Posterior vena cava (tissue), 2 donors: ENCODE data around the gene EVC2. TPM values are rescaled to one million over a fixed set of nuclear protein-coding genes. Genes with fewer than 3 reads are reported as not detected.
"Not testable (repeated sequence)": the region's sequence is repeated elsewhere in the genome, so short reads cannot be mapped to it uniquely, and the experiment has no call there.

Experiments
- DNase-seq: peaks from one replicate; pipeline ENCODE4 v3.0.0-alpha.2; 2020; ENCODE audit warnings: low spot score
- intact Hi-C, 2 donors: fragments of 100-400 bp; cut with DNase I; formaldehyde crosslinking; loops; one replicate each; pipeline versions ENCODE4 v1.14.1 to v1.14.2; 2022 to 2023
- total RNA-seq, 2 donors: library from RNA; stranded (reverse); fragmentation: NEBNext Ultra II Directional; extraction: Animal tissue kit (Norgen Biotek cat#: 25700); gene quantifications; one replicate each; pipeline ENCODE4 v1.2.1, GENCODE V29; 2021
- donor health status: DM: yes; HTN: yes; CAD: no.
- donor health status: DM: yes; HTN: yes; CAD: no.

EVC2 gene
- total RNA-seq, 2 donors from 2014 or later: 7.0 to 7.1 TPM

DNA sequence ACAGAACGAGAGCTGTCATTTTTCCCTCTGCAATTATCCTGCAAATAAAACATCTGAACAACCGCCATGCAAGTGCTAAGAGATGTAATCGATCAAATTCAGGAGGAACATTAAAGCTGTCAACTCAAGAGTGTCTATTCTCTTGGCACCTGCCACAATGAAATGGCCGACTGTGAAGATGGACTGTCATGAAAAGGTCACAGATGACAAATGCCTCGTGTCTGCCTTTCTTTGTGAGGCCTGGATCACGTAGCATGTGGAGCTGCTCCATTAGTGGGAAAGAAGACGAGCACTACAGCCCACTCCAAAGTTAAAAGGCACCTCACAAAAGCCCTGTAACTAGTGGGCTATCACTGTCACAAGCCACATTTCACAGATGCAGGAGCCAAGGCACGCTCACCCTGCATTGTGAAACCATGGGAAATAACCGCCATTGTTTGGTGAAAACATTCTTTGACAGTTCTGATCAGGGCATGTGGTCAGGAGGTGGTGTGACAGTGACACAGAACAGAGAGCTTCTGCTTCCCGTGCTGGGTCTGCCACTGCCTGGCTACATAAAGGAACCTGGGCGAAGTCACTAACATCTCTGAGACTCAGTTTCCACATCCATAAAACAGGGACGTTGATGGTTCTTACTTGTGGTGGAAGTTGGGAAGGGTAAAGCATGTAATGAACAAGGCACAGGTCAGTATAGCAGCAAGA lies 98.9 kb downstream of the EVC2 start:
- DNase-seq: no peak
- intact Hi-C loops: no loop called here

DNA sequence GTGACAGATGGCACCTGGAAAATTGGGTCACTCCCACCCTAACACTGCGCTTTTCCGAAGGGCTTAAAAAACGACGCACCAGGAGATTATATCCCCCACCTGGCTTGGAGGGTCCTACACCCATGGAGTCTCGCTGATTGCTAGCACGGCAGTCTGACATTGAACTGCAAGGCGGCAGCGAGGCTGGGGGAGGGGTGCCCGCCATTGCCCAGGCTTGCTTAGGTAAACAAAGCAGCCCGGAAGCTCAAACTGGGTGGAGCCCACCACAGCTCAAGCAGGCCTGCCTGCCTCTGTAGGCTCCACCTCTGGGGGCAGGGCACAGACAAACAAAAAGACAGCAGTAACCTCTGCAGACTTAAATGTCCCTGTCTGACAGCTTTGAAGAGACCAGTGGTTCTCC lies 114.5 kb downstream of the EVC2 start:
- DNase-seq, intact Hi-C loops: not testable (repeated sequence)

DNA sequence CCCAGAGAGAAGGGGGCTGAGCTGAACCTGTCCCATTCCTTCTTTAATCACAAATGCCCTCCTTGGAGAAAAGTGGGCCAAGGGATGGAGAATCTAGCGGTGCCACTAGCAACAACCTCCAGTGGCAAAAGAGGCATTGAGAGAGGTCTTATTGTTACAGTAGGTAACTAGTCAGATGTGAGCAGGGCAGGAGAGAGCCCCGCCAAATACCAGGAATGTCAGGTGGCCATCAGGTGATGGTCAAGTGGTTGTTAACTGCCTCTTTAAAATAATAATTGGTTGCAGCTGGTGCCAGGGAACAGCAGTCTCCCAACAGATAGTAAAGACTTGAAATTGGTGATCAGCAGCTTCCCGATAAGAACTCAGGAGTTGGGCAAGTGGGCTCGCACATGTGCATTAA lies 116.1 kb downstream of the EVC2 start:
- no peak for DNase-seq
- intact Hi-C loops: no loop called here

DNA sequence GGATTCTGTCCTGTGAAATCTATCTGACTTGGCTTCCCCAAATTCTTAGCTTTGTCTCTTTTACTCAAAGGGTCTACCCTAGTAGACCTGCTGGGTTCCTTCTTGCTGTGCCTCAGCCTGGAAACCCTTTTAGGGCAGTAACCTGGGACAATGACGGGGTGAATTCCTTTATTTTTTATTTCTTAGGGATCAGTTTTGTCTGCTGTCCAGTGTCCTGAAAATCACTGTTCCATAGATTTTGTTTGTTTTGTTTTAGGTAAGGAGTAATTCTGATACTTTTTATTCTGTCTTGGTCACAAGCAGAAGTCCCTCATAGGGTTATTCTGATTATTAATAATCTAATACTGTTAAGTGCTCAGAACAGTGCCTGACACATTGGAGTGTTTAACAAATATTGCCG lies 118.9 kb downstream of the EVC2 start:
- DNase-seq: no peak
- intact Hi-C loops: no loop called here

DNA sequence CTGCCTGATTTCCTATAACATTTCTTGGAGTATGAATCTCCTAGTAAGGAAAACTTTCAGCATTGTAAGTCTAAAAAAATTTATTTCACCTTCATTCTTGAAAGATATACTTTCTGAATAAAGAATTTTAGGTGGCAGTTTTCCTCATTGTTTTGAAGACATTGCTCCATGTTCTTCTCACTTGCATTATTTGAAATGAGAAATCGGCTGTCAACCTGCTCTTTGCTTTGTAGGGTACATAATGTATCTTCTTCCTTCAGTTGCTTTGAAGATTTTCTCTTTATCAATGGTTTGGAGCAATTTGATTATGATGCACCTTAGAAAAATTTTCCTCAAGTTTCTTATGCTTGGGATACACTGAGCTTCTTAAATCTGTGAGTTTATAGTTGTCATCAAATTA lies 120.3 kb downstream of the EVC2 start:
- intact Hi-C loops: no loop called here
- no peak for DNase-seq

DNA sequence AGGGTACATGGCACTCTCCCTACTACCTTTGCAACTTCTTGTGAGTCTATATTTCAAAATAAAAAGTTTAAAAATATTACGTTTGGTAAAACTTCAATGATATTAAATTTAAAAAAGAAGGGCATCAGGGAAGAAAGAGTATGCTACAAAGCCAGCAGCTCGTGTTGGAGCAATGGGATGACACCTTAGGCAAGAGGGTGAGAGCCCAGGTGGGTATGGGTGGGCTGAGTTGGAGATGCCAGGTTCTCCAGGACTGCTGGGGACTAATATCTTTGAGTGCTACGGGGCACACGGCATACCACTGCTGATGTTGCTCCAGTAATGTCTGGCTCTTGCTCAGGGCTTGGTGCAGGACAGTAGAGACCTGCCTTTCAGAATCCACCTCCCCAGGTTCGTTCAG lies 132.4 kb downstream of the EVC2 start:
- no peak for DNase-seq
- intact Hi-C loops: no loop called here

DNA sequence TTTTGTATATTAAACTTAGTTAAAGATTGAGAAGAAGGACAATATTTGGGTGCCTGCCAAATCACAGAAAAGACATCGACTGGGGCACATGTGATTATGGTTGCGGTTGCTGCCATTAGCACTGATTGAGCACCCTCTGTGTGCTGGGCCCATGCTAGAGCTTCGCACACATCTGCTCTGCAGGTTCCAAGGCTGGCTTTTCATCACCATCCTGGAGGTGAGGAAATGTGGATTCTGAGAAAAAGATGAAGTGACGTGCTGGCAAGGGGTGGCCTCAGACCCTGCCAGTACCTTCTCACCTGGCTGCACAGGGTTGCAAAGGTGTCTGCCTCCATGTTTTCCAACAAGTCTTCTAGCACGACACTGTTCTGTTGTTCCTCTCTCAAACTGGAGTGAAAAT lies 134.0 kb downstream of the EVC2 start:
- DNase-seq: no peak
- intact Hi-C loops: no loop called here

DNA sequence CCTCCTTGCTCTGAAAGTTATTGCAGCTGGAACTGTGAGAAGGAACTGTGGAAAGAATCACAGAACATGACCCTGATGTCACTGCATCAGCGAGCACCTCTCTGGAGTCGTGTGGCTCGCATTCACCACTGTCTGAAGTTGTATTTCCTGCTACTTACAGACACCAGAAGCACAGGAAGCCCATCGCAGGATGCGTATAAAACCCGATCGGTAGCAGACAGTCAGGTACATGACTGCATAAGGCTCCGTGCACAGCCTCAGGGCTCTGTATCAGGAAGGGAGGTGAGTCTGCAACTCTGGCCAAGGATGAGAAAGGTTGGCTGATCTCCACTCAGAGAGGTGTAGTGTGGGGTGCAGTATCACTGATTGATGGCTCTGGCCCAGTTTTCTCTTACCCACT lies 134.4 kb downstream of the EVC2 start:
- intact Hi-C loops: no loop called here
- DNase-seq: no peak

DNA sequence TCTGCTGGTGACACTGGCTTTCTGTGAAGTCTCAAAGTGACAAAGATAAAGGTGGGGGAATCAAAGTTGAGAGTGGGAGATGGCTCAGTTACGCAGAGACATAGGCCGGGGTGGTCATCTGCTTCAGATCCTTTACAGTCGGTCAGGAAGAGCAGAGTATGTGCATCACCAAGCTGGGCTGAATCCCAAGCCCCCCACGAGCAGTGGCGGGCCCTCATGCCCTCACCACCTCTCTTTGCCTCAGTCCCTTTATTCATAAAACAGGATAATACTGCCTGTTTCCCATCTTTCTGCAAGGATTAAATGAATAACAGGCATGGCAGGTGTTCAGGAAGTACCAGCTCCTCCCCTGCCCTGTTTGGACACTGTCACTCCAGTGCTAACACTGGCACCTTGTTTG lies 135.6 kb downstream of the EVC2 start:
- intact Hi-C loops: no loop called here
- no peak for DNase-seq

DNA sequence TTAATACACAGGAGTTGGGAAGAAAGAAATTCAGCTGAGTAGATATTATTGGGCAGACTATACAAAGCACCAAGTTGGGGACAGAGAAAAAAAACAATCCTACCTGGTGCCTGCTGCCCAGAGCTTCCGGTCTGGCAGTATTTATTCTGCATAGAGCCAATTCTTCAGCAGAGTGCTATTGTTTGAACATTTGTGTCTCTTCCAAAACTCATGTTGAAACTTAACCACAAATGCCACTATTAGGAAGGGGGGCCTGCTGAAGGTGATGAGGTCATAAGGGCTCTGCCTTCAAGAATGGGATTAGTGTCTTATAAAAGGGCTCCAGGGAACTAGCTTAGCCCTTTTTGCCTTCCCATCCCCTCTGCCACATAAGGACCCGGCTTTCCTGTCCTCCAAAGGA lies 136.2 kb downstream of the EVC2 start:
- no peak for DNase-seq
- intact Hi-C loops: no loop called here

DNA sequence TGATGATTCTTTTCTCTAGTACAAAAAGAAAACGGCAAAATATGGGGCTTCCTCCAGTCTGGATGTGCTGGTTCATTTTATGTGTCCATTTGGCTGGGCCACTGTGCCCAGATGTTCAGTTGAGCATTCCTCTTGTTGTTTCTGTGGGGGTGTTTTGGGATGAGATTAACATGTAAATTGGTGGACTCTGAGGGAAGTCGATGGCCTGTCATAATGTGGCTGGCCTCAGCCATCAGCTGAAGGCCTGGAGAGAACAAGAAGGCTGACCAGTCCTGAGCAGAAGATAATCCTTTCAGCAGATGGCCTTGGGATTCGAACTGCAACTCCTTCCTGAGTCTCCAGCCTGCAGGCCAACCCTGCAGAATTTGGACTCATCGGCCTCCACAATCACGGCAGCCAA lies 136.7 kb downstream of the EVC2 start:
- DNase-seq: no peak

DNA sequence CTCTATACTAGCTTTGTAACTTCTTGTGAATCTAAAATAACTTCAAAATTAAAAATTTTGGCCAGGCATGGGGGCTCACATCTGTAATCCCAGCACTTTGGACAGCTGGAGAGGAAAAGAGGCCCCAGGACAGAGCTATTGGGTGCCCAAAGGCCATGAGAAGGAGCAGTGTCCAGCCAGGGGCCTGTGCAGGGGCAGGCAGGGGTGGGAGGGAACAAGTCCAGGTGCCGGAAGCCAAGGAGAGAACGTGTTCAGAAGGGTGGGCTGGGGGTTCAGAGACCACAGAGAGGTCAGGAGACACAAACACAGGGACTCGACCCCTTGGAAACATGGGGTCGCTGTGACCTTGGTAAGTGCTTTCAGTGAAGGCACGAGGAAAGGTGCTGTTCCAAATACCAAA lies 138.9 kb downstream of the EVC2 start:
- intact Hi-C loops: no loop called here
- no peak for DNase-seq

More for the DNA sequence above, 136.7 kb downstream of the EVC2 start:
- intact Hi-C loops: no loop called here

DNA sequence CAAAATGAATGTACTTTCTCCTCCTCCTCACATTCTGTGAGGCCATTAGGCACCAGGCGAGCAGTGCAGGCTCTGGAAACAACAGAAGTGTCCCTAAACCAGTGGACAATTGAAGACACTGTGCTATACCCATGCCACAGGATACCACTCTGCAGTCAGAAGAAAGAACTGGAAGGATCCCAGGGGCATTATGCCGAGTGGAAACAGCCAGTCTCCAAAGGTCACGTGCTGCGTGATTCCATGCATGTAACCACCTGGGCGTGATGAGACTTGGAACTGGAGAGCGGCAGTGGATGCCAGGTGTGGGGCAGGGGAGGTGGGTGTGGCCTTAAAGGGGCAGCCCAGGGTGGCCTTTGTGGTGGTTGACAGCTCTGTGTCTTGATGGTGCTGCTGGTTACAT lies 139.4 kb downstream of the EVC2 start:
- intact Hi-C loops: no loop called here
- DNase-seq: no peak

DNA sequence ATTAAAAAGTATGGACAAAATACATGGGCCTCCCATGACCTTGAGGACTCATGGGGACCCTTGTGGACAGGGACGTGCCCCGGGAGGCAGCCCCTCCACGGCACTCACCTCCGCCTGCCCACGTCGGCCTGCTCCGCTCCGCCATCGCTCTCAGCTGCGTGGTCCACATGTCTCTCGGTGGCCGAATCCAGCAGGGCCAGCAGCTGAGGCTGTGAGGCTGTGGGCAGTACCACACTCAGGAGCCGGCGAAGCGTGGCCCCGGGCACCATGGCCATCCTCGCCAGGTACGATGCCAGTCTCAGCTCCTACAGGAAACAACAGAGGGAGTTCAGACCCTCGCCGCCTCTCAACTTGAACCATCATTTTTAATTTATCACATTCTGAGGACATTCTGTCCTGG lies 140.0 kb downstream of the EVC2 start:
- DNase-seq: no peak
- intact Hi-C loops: no loop called here

DNA sequence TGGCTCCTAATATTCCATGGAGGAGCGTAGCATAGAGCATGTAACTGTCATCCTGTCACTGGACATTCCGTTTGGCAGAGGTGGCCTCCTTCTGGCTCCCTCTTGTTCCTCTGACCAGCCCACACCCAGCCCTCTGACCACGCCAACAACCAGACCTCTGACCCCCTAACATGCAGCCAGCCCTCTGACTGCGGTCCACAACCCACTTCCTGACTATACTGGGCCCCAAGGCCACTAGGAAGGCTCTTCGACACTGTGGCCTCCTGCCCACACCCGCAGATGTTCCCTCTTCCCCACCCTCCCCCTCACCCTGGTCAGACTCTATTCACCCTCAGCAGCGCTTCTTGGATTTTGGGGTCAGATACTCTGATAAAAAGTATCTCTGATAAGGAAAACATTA lies 141.4 kb downstream of the EVC2 start:
- no peak for DNase-seq
- intact Hi-C loops: no loop called here

DNA sequence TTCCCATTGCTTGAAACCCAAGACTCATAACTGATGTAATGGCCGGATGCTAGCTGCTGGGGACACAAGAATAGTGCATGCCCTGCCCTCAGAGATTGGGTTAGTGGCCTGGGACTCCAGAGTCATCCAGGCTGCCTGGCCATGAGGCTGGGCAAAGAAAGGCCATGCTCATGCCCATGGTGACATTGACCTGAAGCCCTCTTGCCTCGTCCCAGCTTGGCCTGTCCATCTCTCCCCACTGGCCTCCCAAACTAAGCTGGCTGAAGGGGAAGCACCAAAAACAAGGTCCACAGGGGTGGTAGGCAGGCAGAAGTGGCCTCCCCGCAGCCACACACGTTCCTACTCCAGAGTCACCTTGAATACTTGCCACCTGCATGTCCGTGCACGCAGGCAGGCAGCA lies 141.8 kb downstream of the EVC2 start:
- DNase-seq: no peak
- intact Hi-C loops: no loop called here

DNA sequence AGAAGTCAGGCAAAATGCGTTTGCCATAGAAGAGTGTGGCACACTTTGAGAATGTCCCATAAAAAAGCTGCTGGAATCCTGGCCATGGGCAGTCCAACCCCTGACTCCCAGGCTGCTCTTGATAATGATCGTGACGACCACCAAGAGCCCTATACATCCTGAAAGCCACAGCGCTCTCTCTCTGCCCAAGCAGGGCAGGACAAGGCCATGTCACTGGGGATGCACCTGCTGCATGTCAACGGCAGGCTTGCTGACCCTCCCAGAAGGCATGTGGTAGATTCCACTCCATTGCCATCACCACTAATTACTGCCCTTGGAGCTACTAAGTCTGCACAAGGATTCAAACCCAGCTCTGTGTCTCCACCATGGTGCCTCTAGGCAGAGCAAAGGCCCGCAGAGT lies 144.5 kb downstream of the EVC2 start:
- intact Hi-C loops: no loop called here
- no peak for DNase-seq

DNA sequence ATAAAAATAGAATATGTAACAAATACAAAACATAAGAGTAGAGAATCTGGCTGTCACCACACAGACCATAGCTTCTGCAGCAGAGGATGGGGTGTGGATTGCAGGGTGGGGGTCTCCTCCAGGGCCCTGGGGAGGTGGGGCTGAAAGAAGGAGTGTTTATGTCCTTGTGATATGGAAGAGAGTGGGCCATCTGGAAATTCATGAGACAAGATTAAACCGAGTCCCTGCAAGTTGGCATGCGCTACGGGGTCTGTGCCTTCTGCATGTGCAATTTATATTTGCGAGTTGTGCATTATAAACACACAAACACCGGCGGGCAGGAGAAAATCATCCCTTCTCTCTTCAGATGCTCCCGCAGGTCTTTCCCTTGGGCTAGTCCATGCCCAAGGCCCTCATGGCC lies 145.9 kb downstream of the EVC2 start:
- DNase-seq: no peak
- intact Hi-C loops: no loop called here

DNA sequence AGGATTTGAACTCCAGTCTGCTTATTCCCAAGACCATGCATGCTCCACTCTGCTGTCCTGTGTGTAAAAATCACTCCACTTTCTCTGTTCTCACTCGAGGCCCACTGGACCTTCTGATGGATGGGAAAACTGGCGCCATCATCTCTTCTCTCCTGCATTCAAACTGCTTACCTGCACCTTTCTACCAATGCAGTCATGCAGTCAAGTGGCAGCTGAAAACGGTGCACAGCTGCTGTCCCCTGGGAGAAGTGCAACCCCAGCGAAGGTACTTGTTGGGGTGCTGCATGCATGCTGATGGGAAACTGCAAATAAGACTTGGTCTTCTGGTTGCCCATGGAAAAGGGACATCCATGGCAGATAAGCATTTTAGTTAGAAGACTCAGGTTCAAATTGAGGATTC lies 147.1 kb downstream of the EVC2 start:
- DNase-seq: no peak
- intact Hi-C loops: no loop called here

DNA sequence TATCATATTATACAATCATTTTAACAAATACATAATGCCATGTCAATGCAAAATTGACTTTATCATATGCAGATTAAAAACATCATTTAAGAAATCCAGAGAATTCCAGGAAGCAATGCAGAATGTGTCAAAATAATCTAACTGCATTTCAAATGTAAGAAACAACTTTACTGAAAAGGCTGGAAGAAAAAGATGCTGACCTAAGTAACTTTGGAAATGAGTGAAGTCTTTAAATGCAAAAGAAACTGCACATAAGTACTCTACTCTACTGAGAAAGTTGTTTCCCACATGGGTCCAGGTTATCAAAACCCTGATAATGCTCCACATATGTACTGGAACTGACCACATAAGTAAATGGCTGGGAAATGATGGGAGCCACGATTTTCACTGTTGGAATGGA lies 149.9 kb downstream of the EVC2 start:
- intact Hi-C loops: no loop called here
- no peak for DNase-seq

DNA sequence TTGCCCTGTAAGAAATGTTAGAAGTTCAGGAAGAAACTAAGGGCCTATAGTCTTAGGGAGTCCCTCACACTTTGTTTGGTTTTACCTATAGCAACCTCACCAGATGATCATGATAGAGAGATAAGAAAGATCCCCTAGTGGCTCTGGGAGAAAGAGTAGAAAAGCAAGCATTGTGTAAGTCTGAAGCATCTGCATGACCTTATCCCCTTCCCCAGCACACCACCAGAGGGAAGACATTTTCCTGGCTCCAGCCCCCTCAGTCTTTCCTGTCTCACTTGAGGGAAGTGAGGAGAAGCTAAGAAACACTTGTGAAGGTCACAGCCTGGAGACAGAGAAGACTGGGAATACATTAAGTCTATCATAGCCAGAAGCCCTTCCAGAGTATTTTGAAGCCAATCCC lies 154.0 kb downstream of the EVC2 start:
- intact Hi-C loops: no loop called here
- DNase-seq: no peak

DNA sequence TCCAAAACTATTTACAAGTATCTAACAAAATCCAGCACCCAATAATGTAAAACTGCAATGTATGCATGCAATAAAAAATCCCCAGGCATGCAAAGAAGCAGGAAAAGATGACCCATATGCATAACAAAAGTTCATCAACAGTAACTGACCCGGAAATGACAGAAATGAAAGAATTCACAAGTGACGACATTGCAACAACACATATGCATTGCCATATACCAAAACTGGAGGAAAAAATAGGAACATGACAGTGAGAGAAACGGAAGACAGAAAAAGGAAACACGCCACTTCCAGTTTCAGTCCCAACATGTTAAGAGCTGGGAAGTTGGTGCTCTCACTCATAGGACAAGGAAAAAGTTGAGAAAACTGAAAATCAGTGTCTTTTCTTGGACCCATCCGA lies 154.6 kb downstream of the EVC2 start:
- DNase-seq: no peak
- intact Hi-C loops: no loop called here
